IPS-18c (cell line): ENCODE measurements around the gene TRDN.

Source experiments
- H3K4me3 ChIP-seq: 2 replicates; pipeline ENCODE4 v1.7.0; 2013; ENCODE audit warnings: low read depth, mild to moderate bottlenecking, low read length, moderate library complexity; ENCODE audit not compliant: insufficient read depth
- H3K9me3 ChIP-seq: one replicate; pipeline ENCODE4 v1.6.1; 2013; ENCODE audit warnings: mild to moderate bottlenecking, low read length, moderate library complexity; ENCODE audit not compliant: control insufficient read depth, insufficient read depth

The TRDN gene

DNA sequence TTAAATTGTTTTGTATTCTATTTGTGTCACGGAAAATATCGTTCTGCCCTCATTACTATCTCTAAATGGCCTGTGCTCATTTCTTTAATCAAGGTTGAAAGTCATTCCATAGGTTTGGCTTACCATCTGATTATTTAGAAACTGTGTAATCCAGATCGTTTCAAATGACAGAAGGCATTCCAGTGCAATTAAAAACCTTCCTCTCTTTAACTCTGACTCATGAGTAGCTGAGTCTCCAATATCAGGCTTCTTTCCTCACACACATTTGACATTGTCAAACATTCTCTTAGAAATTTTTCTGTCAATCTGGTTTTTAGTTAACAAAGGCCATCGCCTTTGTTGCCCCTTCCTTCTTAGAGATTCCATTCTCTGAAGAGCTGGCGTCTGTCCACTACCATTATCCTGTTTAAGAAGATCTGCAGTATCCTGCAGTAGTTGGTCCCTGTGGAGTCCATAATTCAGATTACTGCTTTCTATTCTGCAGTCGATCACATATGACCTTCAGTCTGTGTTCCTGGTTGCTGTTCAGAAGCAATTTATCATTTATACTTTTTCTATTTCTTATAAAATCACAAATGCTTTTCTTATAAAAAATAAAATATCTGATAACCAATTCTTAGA lies 3.9 kb upstream of the TRDN start:
- H3K9me3 ChIP-seq = no peaks in the 10 kb centered on the region

DNA sequence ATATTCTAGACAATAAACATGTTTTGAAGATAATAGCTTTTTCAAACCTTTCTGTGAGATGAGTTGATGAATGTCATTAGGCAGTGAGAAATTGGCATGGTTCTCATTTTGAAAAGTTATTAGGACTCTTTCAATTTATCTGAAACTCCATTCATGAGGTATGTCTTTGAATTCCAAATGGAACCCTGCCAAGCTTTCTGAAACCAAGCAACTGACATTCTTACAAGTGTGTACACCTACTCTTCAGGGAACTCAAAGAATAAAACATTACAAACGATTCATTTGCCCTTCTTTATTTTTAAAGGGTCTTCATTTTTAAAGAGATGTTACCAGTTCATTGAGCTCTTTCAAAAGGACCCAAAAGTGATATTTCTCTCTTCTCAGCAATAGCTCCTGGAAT lies 2.1 kb upstream of the TRDN start:
- H3K9me3 ChIP-seq = no peaks in the 10 kb centered on the region
- no peak overlapping the region for H3K4me3 ChIP-seq

More for the DNA sequence above, 3.9 kb upstream of the TRDN start:
- H3K4me3 ChIP-seq = no peak overlapping the region

DNA sequence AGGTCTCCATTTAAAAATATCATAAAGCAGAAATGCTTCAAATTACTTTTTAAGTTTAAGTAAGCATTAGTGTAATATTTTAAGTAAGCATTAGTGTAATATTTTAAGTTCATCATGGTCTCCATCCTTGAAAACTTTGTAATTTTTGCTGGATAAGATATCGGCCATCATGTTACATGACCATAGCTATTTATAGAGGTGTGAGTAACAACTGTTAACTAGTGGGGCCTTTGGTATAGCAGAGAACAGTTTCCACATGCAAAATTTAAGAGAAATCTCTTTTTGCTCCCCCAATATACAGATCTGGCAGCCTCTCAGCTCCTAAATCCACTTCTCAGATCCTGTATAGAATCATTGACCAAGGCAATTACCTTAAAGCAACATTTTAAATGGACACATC lies 468 bp downstream of the TRDN start:
- no peaks in the 10 kb centered on the region for H3K9me3 ChIP-seq
- no peak overlapping the region for H3K4me3 ChIP-seq

DNA sequence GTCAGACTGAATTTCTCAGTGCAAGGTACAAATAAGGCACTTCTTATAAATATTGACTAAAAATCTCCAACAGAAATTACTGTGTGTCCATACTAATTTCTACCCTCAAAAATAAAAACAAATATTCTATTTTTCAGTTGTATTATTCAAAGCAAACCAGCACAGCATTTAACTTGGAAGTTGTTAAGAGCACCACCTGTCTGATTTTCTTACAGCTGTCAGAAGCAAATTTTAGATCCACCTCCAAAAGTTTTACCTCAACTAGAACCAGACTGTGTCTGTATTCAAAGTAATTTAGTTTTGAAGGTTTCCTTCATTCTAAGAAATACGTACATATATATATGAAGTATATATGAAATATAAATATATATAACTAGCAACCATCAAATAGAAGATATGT lies 1.2 kb downstream of the TRDN start:
- H3K9me3 ChIP-seq = no peaks in the 10 kb centered on the region
- H3K4me3 ChIP-seq = no peak overlapping the region

DNA sequence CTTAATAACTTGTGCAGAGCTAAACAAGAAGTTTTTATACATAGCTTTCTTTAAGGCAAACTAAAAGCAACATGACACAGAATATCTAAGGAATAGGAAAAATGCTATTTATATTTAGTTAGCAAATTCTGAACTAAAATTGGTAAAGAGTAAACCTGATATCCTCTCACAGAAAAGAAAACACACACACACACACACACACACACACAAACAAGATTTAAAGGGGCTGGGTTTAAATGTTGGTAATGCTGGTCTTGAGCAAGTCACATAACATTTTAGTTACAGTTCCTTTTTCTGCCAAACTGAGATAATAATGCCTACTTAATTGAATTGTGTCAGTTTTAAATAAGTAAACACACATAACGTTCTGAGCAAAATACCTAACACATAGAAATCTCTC lies 1.6 kb downstream of the TRDN start:
- H3K9me3 ChIP-seq = no peaks in the 10 kb centered on the region
- H3K4me3 ChIP-seq = no peak overlapping the region

DNA sequence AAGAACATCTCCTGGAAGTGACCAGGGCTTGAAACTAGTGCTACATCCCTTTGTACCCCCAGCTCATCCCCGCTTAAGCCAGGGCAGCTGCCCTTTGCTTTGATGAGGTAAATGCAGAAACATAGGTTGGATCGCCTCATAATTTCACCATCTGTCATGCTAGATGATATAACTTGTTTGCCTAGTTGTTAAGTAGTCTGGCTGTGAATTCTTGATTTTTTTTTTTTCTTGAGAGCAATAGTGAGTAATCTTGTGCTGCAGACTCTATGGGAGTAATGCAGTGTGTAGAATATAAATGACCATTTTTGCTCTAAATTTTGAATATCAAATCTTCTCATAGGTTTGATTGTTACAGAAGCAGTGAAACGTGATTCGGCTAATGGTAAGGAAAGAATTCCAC lies 4.1 kb downstream of the TRDN start:
- H3K9me3 ChIP-seq = no peaks in the 10 kb centered on the region
- no peak overlapping the region for H3K4me3 ChIP-seq

DNA sequence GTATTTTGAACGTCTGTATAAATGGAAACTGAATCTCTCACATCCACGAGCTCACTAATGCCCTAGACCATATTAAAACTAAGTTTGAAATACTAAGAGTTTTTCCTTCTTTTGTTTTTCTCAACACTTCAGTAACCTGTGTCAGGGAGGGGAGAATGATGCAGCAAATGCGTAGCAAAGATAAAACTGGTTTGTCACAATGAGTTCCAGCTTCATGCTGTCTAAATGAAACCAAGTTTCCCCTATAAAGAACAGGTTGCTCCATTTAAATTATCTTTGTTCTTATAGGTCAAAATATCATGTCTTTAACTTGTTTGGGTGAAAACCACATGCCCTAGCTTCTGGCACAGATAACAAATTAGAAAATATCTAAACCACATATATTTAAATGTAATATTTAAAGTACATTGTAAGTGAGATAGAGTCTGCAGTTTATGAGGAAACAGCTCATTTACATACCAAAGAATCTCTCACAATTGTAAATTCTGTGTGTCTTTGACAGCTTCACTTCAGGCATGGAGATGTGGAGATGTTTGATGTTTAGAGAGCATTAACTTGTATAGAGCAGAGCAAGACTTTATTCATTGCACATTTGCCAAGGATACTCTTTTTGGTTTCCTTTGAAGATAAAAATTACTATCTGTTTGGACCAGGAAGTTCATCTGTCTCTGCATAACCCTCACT lies 7.3 kb downstream of the TRDN start:
- no peaks in the 10 kb centered on the region for H3K9me3 ChIP-seq
- no peak overlapping the region for H3K4me3 ChIP-seq

DNA sequence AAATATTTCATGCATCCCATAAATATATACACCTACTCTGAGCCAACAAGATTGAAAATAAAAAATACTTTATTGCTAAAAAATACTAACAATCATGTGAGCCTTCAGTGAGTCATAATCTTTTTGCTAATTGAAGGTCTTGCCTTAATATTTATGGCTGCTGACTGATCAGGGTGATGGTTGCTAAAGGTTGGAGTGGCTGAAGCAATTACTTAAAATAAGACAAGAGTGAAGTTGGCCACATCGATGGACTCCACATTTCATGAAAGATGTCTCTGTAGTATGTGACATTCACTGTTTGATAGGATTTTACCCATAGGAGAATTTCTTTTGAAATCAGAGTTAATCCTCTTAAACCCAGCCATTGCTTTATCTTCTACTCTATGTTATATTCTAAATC lies 11.1 kb downstream of the TRDN start:
- Histone ChIP-seq H3K4me3 (no peak overlapping the region), H3K9me3 (no peaks in the 10 kb centered on the region)

DNA sequence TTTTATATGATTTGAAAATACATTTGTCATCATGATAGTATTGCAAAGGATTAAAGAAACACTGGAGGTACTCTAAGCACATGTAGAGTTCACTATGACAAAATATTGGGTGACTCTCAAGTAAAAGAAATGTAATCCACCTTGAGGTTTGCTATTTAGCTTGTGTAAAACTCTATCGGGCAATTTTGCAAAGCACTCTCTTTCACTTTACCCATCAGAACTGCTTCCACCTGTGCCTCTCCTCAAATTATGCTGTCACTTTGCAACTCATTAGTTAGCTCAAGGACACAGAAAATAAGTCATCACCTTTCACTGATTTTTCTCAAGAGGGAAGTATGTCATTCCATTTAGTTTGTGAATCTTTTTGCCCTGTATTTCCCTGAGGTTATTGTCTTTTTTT lies 14.0 kb downstream of the TRDN start:
- no peaks in the 10 kb centered on the region for H3K9me3 ChIP-seq
- no peak overlapping the region for H3K4me3 ChIP-seq

DNA sequence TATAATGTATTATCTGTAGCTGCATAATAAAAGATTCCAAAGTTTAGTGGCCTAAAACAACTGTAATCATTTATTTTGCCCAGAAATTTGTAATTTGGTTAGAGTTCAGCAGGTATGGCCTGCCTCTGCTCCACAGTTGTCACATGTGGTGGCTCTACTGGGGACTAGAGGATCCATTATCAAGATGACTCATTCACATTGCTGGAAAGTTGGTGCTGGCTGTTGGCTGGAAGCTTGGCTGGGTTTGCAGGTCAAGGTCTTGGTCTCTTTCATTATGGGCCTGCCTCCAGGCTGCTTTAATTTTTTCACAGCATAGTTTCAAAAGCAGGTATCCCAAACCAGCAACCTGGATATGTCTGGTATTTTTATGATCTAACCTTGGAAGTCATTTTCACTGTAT lies 17.6 kb downstream of the TRDN start:
- H3K9me3 ChIP-seq = no peaks in the 10 kb centered on the region

DNA sequence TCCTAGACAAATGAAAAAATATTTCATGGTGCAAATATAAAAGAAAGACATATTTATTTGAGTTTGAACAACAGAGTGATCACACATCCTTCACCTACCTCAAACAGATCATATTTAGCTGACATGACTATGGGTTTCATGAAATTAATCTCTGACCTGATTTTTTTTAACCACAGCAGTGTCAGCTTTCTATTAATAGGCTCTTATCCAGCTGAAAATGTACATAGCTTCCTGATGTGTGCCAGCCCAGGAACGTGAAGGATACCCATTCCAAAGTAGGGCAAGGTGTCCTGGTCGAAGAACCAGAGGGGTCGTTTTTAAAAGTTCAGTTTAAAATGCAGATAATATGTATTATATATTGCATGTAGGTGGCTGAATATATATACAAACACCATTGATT lies 19.8 kb downstream of the TRDN start:
- Histone ChIP-seq H3K9me3 (no peaks in the 10 kb centered on the region), H3K4me3 (no peak overlapping the region)

More for the DNA sequence above, 17.6 kb downstream of the TRDN start:
- no peak overlapping the region for H3K4me3 ChIP-seq

DNA sequence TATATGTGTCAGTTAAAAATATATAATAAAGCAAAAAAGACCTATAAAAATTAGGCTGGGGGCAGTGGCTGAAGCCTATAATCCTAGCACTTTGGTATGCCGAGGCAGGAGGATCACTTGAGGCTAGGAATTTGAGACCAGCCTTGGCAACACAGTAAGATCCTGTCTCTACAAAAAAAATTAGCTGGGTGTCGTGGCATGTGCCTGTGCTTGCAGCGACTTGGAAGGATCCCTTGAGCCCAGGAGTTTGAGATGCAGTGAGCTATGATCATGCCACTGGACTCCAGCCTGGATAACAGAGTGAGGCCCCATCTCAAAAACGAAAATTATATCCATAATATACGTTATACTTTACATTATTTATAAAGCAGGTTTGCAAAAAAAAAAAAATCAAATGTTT lies 20.7 kb downstream of the TRDN start:
- Histone ChIP-seq H3K9me3 (no peaks in the 10 kb centered on the region), H3K4me3 (no peak overlapping the region)

DNA sequence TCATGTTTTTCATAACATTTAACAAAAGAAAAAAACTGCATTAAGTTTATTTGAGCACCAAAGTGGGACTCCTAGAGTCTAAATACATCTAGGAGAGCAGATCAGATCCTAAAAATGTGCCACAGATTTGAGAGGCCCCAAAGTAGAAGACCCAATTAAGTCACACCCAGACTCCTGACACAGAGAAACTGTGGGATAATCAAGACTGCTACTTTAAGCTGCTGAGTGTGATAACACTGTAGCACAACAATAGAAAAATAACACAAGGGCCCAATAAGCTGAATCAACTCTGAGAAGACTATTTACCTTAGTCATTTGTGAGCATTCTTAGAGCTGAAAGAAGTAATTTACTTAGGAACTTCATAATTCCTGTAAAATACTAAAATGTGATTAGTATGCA lies 26.0 kb downstream of the TRDN start:
- Histone ChIP-seq H3K9me3 (no peaks in the 10 kb centered on the region), H3K4me3 (no peak overlapping the region)

DNA sequence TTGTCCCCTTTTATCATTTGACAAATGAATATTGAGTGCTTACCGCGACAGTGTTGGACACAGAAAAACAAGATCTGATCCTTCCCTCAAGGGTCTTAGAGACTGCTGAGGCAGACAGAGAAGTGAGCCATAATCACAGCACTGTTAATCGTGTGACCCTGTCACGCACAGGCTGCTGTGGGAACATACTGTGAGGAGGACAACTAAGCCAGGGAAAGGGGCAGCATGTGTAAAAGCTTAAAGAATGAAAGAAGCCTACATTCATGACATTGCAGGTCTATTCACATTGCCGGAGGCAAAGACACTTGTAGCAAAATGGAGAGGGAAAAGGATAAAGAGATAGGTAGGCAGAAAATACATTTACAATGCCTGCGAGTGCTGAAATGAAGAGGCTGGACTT lies 32.7 kb downstream of the TRDN start:
- H3K4me3 ChIP-seq = no peak overlapping the region
- H3K9me3 ChIP-seq = peaks cover 2% of the 10 kb centered on the region

DNA sequence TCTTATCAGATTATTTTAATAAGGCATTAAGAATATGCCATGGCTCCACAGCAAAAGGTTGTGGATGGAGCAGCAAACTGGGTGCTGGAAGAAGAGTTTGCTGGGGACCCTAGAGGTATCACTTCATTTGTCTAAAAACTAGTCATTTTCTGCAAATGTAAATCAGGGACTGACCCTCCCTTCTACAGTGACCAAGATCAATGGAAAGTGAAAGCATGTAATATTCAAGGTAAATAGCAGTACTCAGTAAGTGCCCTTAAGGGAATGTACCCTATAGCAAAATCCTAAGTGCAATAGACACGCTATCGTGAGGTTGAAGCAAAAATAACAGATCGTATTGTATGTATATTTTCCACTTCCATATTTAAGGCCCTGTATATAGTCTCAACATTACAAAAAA lies 38.7 kb downstream of the TRDN start:
- Histone ChIP-seq H3K9me3 (peaks cover 2% of the 10 kb centered on the region), H3K4me3 (no peak overlapping the region)

DNA sequence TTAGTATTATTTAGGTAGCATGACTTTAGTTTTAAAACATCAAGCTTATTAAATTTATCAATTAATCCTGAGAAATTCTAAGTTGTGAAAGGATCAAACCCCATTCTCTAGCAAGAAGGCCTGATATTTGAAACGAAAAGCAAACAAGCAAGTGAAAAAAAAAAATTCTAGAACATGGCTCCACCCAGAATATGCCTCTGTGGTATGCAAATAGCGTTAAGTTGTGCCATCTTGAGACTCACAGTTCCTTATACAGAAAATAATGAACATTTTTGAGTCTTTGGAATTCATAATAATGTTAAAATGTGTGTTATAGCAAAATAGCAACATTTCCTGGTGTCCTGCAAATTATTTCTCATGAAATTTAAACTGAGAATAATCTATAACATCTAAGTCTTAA lies 42.0 kb downstream of the TRDN start:
- Histone ChIP-seq H3K4me3 (no peak overlapping the region), H3K9me3 (no peaks in the 10 kb centered on the region)

DNA sequence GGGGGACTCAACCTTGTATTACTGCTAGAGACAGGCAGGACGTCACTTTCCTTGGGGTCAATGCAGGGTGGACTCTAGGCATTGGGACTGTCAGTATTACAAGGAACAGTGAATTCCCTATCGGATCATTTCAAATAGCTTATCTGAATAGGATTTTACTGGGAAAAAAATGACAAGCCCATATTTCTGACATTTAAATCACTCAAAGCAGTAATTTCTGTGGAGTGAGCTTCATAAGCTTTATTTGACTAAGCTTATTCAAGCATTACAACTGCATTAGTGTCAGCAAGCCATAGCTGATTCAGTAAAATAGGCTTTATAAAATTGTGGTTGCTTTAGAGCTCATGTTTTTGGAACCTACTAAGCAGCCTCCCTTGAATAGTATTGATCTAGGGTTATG lies 44.3 kb downstream of the TRDN start:
- H3K9me3 ChIP-seq = no peaks in the 10 kb centered on the region
- H3K4me3 ChIP-seq = no peak overlapping the region

DNA sequence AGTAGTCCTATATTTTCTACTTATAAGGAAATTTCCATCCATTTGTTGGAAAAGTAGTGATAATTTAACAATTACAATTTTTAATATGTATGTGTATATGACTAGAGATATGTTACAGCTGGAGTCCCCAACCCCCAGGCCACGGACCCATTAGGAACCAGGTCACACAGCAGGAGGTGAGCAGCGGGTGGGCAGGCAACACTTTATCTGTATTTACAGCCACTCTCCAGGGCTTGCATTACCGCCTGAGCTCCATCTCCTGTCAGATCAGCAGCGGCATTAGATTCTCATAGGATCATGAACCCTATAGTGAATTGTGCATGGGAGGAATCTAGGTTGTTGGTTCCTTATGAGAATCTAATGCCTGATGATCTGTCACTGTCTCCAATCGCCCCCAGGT lies 46.8 kb downstream of the TRDN start:
- no peaks in the 10 kb centered on the region for H3K9me3 ChIP-seq
- no peak overlapping the region for H3K4me3 ChIP-seq

DNA sequence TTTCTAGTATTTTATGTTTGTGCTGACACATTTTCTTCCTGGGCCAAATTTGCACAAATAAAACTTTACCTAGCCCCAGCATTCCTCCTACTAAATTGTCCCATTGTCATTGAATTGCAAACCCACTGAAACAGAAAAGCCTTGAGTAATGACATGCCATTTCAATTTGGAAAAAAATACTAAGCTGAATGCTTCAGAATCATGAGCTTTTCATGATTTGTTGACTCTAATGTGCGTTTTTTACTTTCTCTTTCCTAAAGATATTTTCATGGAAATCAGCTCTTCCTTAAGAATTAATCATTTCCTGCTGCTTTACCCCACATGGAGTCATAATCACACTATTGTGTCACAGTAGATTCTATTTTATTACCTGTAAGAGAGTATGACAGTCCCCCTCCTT lies 47.4 kb downstream of the TRDN start:
- Histone ChIP-seq H3K4me3 (no peak overlapping the region), H3K9me3 (no peaks in the 10 kb centered on the region)
